Loucy (cell line): ENCODE results near the gene TTC24.

Source experiments
- H2AFZ ChIP-seq: fragments of 200-600 bp; sonication (generic); 2 replicates; pipeline ENCODE4 v1.6.0; 2016; ENCODE audit warnings: antibody characterized with exemption, mild to moderate bottlenecking, low read length, moderate library complexity
- H3F3A ChIP-seq: fragments of 200-600 bp; 2 replicates; pipeline ENCODE4 v1.6.0; 2016; ENCODE audit warnings: antibody characterized with exemption, low read depth, mild to moderate bottlenecking
- H3K27me3 ChIP-seq: fragments of 200-600 bp; sonication (generic); 2 replicates; pipeline ENCODE4 v1.6.1; 2014; ENCODE audit warnings: low read length, mild to moderate bottlenecking; ENCODE audit not compliant: insufficient read depth, poor library complexity, severe bottlenecking
- H3K36me3 ChIP-seq: fragments of 200-600 bp; sonication (generic); 2 replicates; pipeline ENCODE4 v1.6.1; 2016; ENCODE audit warnings: low read length; ENCODE audit not compliant: insufficient read depth
- H3K4me1 ChIP-seq: fragments of 200-600 bp; sonication (generic); 2 replicates; pipeline ENCODE4 v1.5.1; 2014; ENCODE audit warnings: low read length, mild to moderate bottlenecking; ENCODE audit not compliant: insufficient read depth, poor library complexity, severe bottlenecking
- H3K4me2 ChIP-seq: fragments of 200-600 bp; sonication (generic); 2 replicates; pipeline ENCODE4 v1.6.0; 2014; ENCODE audit warnings: antibody characterized with exemption, low read length, low read depth, mild to moderate bottlenecking; ENCODE audit not compliant: poor library complexity, severe bottlenecking
- H3K4me3 ChIP-seq: fragments of 200-600 bp; sonication (generic); 2 replicates; pipeline ENCODE4 v1.5.1; 2014; ENCODE audit warnings: low read length, mild to moderate bottlenecking, mixed read lengths; ENCODE audit not compliant: poor library complexity, severe bottlenecking
- H3K79me2 ChIP-seq: fragments of 200-600 bp; sonication (generic); 2 replicates; pipeline ENCODE4 v1.6.1; 2014; ENCODE audit warnings: low read length; ENCODE audit not compliant: insufficient read depth
- H3K9ac ChIP-seq: fragments of 200-600 bp; sonication (generic); 2 replicates; pipeline ENCODE4 v1.6.0; 2014; ENCODE audit warnings: mild to moderate bottlenecking, low read depth, low read length, moderate library complexity; ENCODE audit not compliant: poor library complexity, severe bottlenecking
- H3K9me2 ChIP-seq: fragments of 200-600 bp; sonication (generic); replicated peaks from 2 replicates; pipeline ENCODE4 v1.6.1; 2016; ENCODE audit warnings: low read depth, low read length, mixed read lengths
- H3K9me3 ChIP-seq: fragments of 200-600 bp; sonication (generic); 2 replicates; pipeline ENCODE4 v1.6.1; 2014; ENCODE audit warnings: mild to moderate bottlenecking, antibody characterized with exemption, low read length, low read depth; ENCODE audit not compliant: insufficient read depth
- H4K20me1 ChIP-seq: fragments of 200-600 bp; sonication (generic); 2 replicates; pipeline ENCODE4 v1.6.0; 2014; ENCODE audit warnings: antibody characterized with exemption, low read length, mild to moderate bottlenecking; ENCODE audit not compliant: insufficient read depth, poor library complexity, severe bottlenecking
- CTCF ChIP-seq: fragments of 200-600 bp; sonication (generic); conservative IDR thresholded peaks from 2 replicates; pipeline ENCODE4 v1.5.1; 2014; ENCODE audit warnings: mild to moderate bottlenecking, antibody characterized with exemption, low read length
- EZH2phosphoT487 ChIP-seq: fragments of 200-600 bp; IDR thresholded peaks from 2 replicates; pipeline ENCODE4 v1.6.1; 2018; ENCODE audit warnings: antibody characterized with exemption, mild to moderate bottlenecking, moderate library complexity, borderline replicate concordance

TTC24 gene

GRCh38 chr1:156618853-156619581 is 39.5 kb downstream of the TTC24 start, which contains the start of gene HAPLN2:
HAPLN2 (plus strand) TSS chr1:156619415; CDS start chr1:156623491, 4,076 bp downstream.
- Histone ChIP-seq H3K27me3 (no peaks in the 10 kb centered on the region), H3K4me2 (peak within 1 kb of the TSS; percentile 44), H3K9ac (no peak within 1 kb of the TSS), H3K9me2 (no peaks in the 10 kb centered on the region), H3F3A (no peaks in the 10 kb centered on the region), H4K20me1 (no peaks in the 10 kb centered on the region), H2AFZ (no peak within 1 kb of the TSS), H3K36me3 (no peaks in the 10 kb centered on the region), H3K4me1 (peaks cover 4% of the 10 kb centered on the region), H3K4me3 (no peak within 1 kb of the TSS), H3K79me2 (no peaks in the 10 kb centered on the region), H3K9me3 (no peaks in the 10 kb centered on the region)
- peak; percentile 73 for TF ChIP-seq CTCF
- no peak for TF ChIP-seq EZH2phosphoT487

- no peaks in the 10 kb centered on the region for H4K20me1 ChIP-seq
- no peak overlapping the region for H3K4me3 ChIP-seq
- no peak overlapping the region for H3K4me2 ChIP-seq
- H3K9me3 ChIP-seq = no peaks in the 10 kb centered on the region
- no peaks in the 10 kb centered on the region for H3K27me3 ChIP-seq
- H3F3A ChIP-seq = no peaks in the 10 kb centered on the region
- no peaks in the 10 kb centered on the region for H3K36me3 ChIP-seq
- no peak overlapping the region for H2AFZ ChIP-seq
- H3K9me2 ChIP-seq = no peaks in the 10 kb centered on the region
- no peak overlapping the region for H3K9ac ChIP-seq
- TF ChIP-seq CTCF = no peak; the same call in 1 of the 2 replicates
- TF ChIP-seq EZH2phosphoT487 = no peak
- H3K4me1 ChIP-seq = peaks cover 4% of the 10 kb centered on the region
- no peaks in the 10 kb centered on the region for H3K79me2 ChIP-seq
Observed at GRCh38 chr1:156619582-156619955, 40.0 kb downstream of the TTC24 start.

DNA sequence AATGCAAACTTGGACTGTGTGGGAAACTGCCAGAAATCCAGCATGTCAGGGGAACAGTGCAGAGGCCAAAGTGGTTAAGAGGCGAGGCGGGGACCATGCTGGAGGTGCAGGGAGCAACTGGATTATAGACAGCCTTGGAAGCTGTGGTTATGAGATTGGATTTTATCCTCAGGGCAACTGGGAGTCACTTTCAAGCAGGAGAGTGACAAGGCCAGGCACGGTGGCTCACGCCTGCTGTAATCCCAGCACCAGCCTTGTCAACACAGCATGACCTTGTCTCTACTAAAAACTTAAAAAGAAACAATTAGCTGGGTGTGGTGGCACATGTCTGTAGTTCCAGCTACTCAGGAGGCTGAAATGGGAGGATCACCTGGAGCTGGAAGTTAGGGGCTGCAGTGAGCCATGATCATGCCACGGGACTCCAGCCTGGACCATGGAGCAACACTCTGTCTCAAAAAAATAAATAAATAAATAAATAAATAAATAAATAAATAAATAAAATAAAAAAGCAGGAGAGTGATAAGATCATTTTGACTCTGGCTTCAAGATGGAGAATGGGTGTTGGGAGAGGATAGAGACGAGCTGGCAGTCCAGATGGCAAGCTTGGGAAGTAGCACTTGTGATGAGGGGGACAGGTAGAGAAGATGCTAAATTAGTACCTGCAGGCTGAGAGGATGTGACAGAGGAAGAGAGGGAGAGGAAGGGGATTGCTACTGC is 43.2 kb downstream of the TTC24 start:
- no peaks in the 10 kb centered on the region for H3K9me3 ChIP-seq
- no peaks in the 10 kb centered on the region for H4K20me1 ChIP-seq
- H3F3A ChIP-seq = no peaks in the 10 kb centered on the region
- no peaks in the 10 kb centered on the region for H3K27me3 ChIP-seq
- TF ChIP-seq EZH2phosphoT487 = no peak
- TF ChIP-seq CTCF = no peak
- no peak overlapping the region for H3K4me2 ChIP-seq
- no peaks in the 10 kb centered on the region for H3K9me2 ChIP-seq
- no peaks in the 10 kb centered on the region for H3K36me3 ChIP-seq
- no peak overlapping the region for H3K4me3 ChIP-seq
- no peak overlapping the region for H2AFZ ChIP-seq
- no peak overlapping the region for H3K9ac ChIP-seq
- H3K79me2 ChIP-seq = no peaks in the 10 kb centered on the region
- H3K4me1 ChIP-seq = peaks cover 4% of the 10 kb centered on the region
